ENCODE results near the gene SEPTIN10. TPM values are rescaled to one million over a fixed set of nuclear protein-coding genes. Genes with fewer than 3 reads are reported as not detected.
A peak's percentile ranks its signal among the peaks of the same experiment; 100 is the strongest.

SEPTIN10 gene
- total and polyA plus RNA-seq, 9 of the 15 experiments (the other 6 are each of a cell fraction or from before 2014, with no cell fraction given), result 0.40 TPM; not detected in 8

DNA sequence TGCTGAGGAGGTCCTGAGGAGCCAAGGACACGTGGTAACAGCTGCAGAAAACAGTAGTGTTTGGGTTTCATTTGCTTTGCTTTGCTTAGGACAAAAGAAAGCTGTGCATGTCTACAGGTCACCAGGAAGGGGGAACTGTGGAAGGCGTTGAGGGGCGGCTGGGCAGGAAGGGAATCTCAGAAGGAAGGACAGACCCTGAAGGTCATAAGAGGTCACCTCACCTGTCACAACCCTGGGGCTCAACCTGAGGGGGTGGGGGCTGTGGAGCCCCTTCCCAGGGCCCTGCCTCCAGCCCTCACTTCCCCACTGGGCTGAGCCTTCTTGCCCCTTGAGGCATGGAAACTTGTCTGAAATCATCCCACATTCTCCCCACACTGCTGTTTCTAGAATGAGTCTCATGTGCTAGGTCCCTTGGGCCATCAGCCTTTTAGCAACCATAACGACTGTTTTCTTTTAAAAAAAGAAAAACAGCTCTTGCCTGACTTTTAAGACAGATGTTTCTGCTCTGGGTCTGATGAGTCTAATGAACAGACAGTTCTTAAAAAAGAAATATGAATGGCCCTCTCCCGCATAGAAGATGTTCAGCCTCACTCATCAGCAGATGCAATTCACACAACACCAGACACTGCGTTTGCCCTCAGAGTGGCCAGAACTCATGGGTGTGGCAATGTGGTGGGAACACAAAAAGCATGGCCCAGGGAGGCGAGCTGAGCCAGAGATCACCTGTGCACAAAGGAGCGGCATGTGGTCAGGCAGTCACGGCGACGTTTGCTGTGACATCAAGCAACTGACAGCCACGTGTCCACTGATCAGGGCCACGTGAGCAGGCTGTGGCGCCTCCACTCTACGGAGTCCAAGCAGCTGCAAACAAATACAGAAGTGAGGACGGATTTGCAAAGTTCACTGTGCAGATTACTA is 84.0 kb downstream of the SEPTIN10 start:
- in situ Hi-C loops (cut with MboI) (no loop called here), intact Hi-C loops (cut with micrococcal nuclease) (no loop called here)
- no peak for FAIRE-seq
- Histone ChIP-seq H3K9me1 (ENCODE audit: control insufficient read depth, insufficient read depth, low read length) (no peaks in the 10 kb centered on the region), H2AFZ (ENCODE audit: low read depth, low read length) (no peak overlapping the region), H3K4me2 (ENCODE audit: insufficient read depth, low read length) (no peak overlapping the region), H3K9ac (ENCODE audit: insufficient read depth in 1 of 2, low read depth in 2 of 2, low read length in 2 of 2) (no peak overlapping the region), H3K36me3 (ENCODE audit: control insufficient read depth, insufficient read depth, low read length) (no peaks in the 10 kb centered on the region), H3K27me3 (ENCODE audit: control insufficient read depth in 2 of 2, insufficient read depth in 2 of 2, low read length in 2 of 2) (peaks cover 0 to 58% of the 10 kb centered on the region in 2 experiments; a peak in 3 of 5 replicates), H3K4me1 (replicated peaks in 1 of 2; ENCODE audit: control insufficient read depth in 2 of 2, insufficient read depth in 2 of 2, low read length in 2 of 2) (no peaks in the 10 kb centered on the region), H3K27ac (ENCODE audit: extremely low read depth, low read depth, low read length) (no peak overlapping the region), H4K20me1 (replicated peaks; ENCODE audit: control insufficient read depth, insufficient read depth, low read length) (no peaks in the 10 kb centered on the region; the same call in 1 of the 2 replicates), H3K9me3 (replicated peaks; ENCODE audit: control insufficient read depth, insufficient read depth, low read depth, low read length) (no peaks in the 10 kb centered on the region), H3K79me2 (ENCODE audit: control insufficient read depth, insufficient read depth, low read length) (no peaks in the 10 kb centered on the region), H3K4me3 (no peak overlapping the region)
- ChIA-PET POLR2A (no interaction called here), CTCF (ENCODE audit: low intra/inter-chr PET ratio) (no interaction called here)
- no peak for DNase-seq (ENCODE audit: extremely low read depth in 1 of 4, low spot score in 3 of 4)
- no peak for ATAC-seq
- no TSS peak for BruUV-seq (replicated peaks)
- TF ChIP-seq RAD51 (IDR thresholded peaks at IDR 0.05; ENCODE audit: borderline replicate concordance, low read depth), result peak; percentile 41; the same call in 1 of the 2 replicates
- TF ChIP-seq, protein P1, sequence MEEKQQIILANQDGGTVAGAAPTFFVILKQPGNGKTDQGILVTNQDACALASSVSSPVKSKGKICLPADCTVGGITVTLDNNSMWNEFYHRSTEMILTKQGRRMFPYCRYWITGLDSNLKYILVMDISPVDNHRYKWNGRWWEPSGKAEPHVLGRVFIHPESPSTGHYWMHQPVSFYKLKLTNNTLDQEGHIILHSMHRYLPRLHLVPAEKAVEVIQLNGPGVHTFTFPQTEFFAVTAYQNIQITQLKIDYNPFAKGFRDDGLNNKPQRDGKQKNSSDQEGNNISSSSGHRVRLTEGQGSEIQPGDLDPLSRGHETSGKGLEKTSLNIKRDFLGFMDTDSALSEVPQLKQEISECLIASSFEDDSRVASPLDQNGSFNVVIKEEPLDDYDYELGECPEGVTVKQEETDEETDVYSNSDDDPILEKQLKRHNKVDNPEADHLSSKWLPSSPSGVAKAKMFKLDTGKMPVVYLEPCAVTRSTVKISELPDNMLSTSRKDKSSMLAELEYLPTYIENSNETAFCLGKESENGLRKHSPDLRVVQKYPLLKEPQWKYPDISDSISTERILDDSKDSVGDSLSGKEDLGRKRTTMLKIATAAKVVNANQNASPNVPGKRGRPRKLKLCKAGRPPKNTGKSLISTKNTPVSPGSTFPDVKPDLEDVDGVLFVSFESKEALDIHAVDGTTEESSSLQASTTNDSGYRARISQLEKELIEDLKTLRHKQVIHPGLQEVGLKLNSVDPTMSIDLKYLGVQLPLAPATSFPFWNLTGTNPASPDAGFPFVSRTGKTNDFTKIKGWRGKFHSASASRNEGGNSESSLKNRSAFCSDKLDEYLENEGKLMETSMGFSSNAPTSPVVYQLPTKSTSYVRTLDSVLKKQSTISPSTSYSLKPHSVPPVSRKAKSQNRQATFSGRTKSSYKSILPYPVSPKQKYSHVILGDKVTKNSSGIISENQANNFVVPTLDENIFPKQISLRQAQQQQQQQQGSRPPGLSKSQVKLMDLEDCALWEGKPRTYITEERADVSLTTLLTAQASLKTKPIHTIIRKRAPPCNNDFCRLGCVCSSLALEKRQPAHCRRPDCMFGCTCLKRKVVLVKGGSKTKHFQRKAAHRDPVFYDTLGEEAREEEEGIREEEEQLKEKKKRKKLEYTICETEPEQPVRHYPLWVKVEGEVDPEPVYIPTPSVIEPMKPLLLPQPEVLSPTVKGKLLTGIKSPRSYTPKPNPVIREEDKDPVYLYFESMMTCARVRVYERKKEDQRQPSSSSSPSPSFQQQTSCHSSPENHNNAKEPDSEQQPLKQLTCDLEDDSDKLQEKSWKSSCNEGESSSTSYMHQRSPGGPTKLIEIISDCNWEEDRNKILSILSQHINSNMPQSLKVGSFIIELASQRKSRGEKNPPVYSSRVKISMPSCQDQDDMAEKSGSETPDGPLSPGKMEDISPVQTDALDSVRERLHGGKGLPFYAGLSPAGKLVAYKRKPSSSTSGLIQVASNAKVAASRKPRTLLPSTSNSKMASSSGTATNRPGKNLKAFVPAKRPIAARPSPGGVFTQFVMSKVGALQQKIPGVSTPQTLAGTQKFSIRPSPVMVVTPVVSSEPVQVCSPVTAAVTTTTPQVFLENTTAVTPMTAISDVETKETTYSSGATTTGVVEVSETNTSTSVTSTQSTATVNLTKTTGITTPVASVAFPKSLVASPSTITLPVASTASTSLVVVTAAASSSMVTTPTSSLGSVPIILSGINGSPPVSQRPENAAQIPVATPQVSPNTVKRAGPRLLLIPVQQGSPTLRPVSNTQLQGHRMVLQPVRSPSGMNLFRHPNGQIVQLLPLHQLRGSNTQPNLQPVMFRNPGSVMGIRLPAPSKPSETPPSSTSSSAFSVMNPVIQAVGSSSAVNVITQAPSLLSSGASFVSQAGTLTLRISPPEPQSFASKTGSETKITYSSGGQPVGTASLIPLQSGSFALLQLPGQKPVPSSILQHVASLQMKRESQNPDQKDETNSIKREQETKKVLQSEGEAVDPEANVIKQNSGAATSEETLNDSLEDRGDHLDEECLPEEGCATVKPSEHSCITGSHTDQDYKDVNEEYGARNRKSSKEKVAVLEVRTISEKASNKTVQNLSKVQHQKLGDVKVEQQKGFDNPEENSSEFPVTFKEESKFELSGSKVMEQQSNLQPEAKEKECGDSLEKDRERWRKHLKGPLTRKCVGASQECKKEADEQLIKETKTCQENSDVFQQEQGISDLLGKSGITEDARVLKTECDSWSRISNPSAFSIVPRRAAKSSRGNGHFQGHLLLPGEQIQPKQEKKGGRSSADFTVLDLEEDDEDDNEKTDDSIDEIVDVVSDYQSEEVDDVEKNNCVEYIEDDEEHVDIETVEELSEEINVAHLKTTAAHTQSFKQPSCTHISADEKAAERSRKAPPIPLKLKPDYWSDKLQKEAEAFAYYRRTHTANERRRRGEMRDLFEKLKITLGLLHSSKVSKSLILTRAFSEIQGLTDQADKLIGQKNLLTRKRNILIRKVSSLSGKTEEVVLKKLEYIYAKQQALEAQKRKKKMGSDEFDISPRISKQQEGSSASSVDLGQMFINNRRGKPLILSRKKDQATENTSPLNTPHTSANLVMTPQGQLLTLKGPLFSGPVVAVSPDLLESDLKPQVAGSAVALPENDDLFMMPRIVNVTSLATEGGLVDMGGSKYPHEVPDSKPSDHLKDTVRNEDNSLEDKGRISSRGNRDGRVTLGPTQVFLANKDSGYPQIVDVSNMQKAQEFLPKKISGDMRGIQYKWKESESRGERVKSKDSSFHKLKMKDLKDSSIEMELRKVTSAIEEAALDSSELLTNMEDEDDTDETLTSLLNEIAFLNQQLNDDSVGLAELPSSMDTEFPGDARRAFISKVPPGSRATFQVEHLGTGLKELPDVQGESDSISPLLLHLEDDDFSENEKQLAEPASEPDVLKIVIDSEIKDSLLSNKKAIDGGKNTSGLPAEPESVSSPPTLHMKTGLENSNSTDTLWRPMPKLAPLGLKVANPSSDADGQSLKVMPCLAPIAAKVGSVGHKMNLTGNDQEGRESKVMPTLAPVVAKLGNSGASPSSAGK (IDR thresholded peaks at IDR 0.05), result peak; percentile 51
- TF ChIP-seq ZNF212 (CRISPR knock-in tag; IDR thresholded peaks at IDR 0.05), result no peak
- TF ChIP-seq, protein P2, sequence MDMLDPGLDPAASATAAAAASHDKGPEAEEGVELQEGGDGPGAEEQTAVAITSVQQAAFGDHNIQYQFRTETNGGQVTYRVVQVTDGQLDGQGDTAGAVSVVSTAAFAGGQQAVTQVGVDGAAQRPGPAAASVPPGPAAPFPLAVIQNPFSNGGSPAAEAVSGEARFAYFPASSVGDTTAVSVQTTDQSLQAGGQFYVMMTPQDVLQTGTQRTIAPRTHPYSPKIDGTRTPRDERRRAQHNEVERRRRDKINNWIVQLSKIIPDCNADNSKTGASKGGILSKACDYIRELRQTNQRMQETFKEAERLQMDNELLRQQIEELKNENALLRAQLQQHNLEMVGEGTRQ (CRISPR knock-in tag; IDR thresholded peaks at IDR 0.05), result 0 out of 2 replicates have a peak, but pooled peaks have one; percentile 20
- TF ChIP-seq ZC3H8 (IDR thresholded peaks at IDR 0.05), result no peak
- TF ChIP-seq E2F6 (IDR thresholded peaks at IDR 0.05; ENCODE audit: borderline replicate concordance in 1 of 2, extremely low read depth in 1 of 2, insufficient read depth in 1 of 2, insufficient read length in 1 of 2, low read depth in 1 of 2, low read length in 1 of 2, poor library complexity in 1 of 2, severe bottlenecking in 1 of 2), result peak; percentile 38 to 41
- TF ChIP-seq L3MBTL2 (IDR thresholded peaks at IDR 0.05), result peak; percentile 73; the same call in 1 of the 2 replicates
- WGBS (ENCODE audit: insufficient coverage, low coverage, missing lambda C conversion rate), result under 1% methylated on average over 15 of the region's 16 CpGs

All from K562 (cell line).